ENCODE measurements around the gene WDFY4.

- TF ChIP-seq TSHZ2 (CRISPR knock-in tag; IDR thresholded peaks at IDR 0.05) (no peak), ZFP30 (CRISPR knock-in tag; IDR thresholded peaks at IDR 0.05) (no peak), ZNF70 (CRISPR knock-in tag; IDR thresholded peaks at IDR 0.05) (no peak), TOX (CRISPR knock-in tag; IDR thresholded peaks at IDR 0.05; ENCODE audit: borderline replicate concordance) (no peak), ARNTL (CRISPR knock-in tag; IDR thresholded peaks at IDR 0.05; ENCODE audit: borderline replicate concordance, low read depth) (no peak), PATZ1 (CRISPR knock-in tag; IDR thresholded peaks at IDR 0.05; ENCODE audit: borderline replicate concordance) (no peak), PPARA (CRISPR knock-in tag; IDR thresholded peaks at IDR 0.05; ENCODE audit: borderline replicate concordance) (no peak), OSR1 (CRISPR knock-in tag; IDR thresholded peaks at IDR 0.05) (no peak), CSDC2 (CRISPR knock-in tag; IDR thresholded peaks at IDR 0.05) (no peak), SNAI2 (CRISPR knock-in tag; IDR thresholded peaks at IDR 0.05) (no peak), ESRRG (CRISPR knock-in tag; IDR thresholded peaks at IDR 0.05) (no peak), ZC3H10 (CRISPR knock-in tag; IDR thresholded peaks at IDR 0.05) (no peak), ZFP3 (CRISPR knock-in tag; IDR thresholded peaks at IDR 0.05) (no peak)
Observed at GRCh38 chr10:48782386-48782785, 97.7 kb downstream of the WDFY4 start.
